A172 (cell line): ENCODE data around the gene WDR76. TPM values are rescaled to one million over a fixed set of nuclear protein-coding genes. Genes with fewer than 3 reads are reported as not detected.
"Not testable (repeated sequence)": the region's sequence is repeated elsewhere in the genome, so short reads cannot be mapped to it uniquely, and the experiment has no call there.

Experiments used
- DNase-seq: peaks from one replicate; pipeline ENCODE4 v3.0.0-alpha.2; 2015; ENCODE audit warnings: low spot score
- total RNA-seq: library from RNA; depleted of rRNA; stranded (reverse); fragments of >200 nt; shearing (Covaris generic); gene quantifications from 2 replicates; pipeline ENCODE4 v1.2.3, GENCODE V29; 2014

The WDR76 gene
- total RNA-seq, 1 experiment from 2014 or later, result 51.1 TPM

DNA sequence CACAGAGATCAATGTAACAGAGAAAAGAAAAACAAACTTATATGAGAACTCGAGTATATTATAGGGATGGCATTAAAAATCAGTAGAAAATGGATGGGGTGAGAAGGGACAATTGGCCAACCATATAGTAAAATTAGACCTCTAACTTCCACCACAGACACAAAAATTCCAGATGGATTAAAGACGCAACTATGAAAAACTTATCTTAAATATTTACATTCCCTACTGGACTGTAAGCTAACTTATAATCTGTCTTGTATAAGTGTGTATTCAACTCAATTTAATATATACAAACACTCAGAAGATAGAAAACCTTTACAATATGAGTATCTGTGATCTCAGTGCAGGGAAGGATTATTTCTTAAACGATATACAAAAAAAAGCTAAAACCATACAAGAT lies 5.3 kb upstream of the WDR76 start:
- DNase-seq, result no peak

DNA sequence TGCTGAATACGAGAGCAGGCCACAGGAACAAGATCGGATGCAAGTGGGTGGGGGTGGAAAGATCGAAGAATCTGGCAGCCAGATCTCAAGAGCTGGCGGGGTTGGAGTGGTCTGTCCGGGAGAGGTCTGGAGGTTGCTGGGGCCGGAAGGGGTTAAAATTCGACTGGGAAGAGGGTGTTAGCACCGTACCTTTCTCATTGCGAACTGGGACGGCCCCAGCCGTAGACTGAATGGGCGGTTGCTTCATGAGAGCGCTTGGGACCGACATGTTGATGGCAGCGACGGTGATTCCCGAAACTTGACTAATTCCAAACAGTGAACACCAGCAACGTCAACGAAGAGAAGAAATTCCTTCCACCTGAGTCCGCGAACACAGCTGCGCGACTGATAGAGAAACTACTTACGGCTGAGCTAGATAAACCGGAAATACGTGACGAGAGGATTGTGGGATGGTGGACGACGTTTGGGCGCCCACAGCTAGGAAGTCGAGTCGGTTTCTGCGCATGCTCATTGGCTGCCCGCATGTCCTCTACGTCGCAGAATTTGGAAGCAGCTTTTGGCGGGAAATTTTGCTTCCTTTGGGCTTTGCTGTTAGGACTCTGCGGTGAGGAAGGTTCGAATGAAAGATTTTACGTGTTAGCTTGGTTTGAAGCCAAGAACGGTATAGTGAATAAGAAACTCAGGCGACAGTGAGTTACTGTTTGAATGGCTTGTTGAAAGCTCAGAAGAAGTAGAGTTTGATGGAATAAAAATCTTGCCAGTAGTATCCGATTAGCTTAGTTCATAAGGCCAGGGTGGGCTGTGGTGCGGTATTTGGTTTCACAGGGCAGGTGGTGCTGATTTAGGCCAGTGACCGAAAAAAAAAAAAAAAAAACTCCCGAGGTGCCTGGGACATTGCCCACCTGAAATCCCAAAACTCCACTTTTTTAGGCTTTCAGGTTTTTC lies 2.2 kb upstream of the WDR76 start, which contains the start of gene MFAP1:
Gene MFAP1 (minus strand): TSS at position 389 of the 945 bp plus-strand sequence. CDS start 121 bp downstream, at position 268.
- peak; percentile 97 for DNase-seq

DNA sequence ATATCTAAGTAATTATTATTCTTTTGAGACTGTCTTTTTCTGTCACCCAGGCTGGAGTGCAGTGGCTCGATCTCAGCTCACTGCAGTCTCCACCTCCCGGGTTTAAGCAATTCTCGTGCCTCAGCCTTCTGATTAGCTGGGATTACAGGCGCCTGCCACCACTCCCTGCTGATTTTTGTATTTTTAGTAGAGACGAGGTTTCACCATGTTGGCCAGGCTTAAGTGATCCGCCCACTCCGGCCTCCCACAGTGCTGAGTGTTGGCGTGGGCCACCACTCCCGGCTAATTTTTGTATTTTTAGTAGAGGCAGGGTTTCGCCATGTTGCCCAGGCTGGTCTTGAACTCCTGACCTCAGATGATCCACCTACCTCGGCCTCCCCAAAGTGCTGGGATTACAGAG lies 1.5 kb upstream of the WDR76 start:
- DNase-seq, result not testable (repeated sequence)

DNA sequence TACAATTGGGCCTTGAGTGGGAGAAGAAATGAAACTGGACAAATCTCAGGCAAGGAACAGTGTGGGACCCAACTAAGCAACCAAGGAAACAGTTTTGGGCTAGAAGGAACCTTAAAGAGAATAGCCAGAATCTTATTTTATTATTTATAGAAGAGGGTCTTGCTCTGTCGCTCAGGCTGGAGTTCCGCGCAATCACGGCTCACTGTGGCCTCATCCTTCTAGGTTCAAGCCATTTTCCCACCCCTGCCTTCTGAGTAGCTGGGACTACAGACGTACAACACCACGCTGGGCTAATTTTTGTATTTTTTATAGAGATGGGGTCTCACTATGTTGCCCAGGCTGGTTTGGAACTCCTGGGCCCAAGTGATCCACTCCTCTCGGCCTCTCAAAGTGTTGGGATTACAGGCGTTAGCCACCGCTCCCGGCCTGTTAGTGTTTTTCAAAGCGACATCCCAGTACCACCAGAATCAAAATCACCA lies 734 bp upstream of the WDR76 start:
- DNase-seq, result no peak

DNA sequence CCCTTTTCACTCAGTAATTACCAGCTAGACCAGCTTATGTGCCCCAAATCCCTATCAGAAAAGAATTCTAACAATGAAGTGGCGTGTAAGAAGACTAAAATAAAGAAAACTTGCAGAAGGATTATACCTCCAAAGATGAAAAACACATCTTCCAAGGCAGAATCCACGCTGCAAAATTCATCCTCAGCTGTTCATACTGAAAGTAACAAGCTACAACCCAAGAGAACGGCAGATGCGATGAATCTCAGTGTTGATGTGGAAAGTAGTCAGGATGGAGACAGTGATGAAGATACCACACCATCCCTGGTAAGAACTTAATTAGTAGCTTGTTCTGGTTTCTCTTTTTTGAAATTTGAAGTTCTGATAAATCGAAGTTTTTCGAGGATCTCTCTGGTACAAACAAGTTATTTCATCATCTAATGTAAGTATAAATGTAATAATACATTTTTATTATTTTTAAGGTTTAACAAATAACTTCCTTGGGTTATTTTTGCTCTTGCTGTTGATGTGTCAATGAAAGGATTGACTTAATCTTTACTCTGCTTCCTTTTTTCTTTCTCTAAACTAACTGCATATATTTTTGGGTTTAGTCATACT lies 1.4 kb downstream of the WDR76 start:
- DNase-seq, result no peak

DNA sequence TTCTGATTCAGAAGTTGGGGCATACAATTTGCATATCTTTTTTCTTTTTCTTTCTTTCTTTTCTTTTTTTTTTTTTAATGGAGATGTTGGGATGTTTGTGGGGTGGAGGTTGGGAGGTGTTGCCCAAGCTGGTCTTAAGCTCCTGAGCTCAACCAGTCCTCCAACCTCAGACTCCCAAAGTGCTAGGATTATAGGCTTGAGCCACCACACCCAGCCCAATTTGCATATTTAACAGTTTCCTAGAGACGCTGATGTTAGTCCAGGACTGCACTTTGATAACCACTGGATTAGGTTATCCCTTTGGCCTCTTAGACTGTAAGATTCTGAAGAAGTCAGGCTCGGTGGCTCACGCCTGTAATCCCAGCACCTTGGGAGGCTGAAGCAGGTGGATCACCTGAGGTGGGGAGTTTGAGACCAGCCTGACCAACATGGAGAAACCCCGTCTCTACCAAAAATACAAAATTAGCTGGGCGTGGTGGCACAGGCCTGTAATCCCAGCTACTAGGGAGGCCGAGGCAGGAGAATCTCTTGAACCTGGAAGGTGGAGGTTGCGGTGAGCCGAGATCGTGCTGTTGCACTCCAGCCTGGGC lies 3.2 kb downstream of the WDR76 start:
- DNase-seq, result not testable (repeated sequence)

DNA sequence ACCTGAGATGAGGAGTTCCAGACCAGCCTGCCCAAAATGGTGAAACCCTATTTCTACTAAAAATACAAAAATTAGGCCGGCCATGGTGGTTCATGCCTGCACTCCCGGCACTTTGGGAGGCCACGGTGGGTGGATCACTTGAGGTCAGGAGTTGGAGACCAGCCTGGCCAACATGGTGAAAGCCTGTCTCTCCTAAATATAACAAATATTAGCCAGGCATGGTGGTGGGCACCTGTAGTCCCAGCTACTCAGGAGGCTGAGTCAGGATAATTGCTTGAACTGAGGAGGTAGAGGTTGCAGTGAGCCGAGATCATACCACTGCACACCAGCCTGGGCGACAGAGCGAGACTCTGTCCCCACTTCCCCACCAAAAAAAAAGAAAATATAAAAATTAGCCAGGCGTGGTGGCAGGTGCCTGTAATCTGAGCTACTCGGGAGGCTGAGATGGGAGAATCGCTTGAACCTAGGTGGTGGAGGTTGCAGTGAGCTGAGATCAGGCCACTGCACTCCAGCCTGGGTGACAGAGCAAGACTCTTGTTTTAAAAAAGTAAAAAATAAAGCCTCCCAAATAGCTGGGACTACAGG lies 4.0 kb downstream of the WDR76 start:
- DNase-seq, result not testable (repeated sequence)

DNA sequence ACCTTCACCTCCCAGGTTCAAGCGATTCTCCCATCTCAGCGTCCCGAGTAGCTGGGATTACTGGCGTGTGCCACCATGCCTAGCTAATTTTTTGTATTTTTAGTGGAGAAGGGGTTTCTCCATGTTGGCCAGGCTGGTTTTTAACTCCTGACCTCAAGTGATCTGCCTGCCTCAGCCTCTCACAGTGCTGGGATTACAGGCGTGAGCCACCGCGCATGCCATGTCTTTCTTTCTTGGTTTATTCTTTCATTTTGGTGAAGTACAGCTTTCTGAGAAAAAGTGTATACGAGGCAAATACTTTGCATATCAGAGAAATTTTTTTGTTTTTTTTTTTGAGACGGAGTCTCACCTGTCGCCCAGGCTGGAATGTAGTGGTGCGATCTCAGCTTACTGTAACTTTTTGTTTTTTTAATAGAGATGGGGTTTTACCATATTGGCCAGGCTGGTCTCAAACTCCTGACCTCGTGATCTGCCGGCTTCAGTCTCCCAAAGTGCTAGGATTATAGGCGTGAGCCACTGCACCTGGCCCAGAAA lies 4.8 kb downstream of the WDR76 start:
- not testable (repeated sequence) for DNase-seq

DNA sequence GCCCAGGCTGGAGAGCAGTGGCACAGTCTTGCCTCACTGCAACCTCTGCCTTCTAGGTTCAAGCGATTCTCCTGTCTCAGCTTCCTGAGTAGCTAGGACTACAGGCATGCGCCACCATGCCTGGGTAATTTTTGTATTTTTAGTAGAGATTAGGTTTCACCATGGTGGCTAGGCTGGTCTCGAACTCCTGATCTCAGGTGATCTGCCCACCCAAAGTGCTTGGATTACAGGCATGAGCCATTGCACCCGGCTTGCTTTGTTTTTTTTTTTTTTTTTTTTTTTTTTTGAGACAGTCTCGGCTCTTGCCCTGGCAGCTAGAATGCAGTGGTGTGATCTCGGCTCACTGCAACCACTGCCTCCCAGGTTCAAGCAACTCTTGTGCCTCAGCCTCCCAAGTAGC lies 5.7 kb downstream of the WDR76 start:
- not testable (repeated sequence) for DNase-seq

DNA sequence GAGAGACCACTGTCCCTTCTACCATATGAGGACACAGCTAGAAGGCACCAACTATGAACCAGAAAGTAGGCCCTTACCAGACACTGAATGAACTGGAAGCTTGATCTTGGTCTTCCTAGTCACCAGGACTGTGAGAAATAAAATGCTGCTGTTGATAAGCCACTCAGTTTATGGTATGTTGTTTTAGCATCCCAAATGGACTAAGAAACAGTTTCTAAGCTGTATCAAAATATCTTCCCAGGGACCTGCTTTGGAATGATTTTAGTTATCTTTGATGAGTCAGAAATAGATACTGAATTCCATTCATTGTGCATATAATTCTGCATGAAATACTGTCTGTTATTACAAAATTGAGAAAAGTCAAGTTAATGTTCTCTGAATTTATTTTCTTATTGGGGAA lies 18.6 kb downstream of the WDR76 start:
- no peak for DNase-seq

DNA sequence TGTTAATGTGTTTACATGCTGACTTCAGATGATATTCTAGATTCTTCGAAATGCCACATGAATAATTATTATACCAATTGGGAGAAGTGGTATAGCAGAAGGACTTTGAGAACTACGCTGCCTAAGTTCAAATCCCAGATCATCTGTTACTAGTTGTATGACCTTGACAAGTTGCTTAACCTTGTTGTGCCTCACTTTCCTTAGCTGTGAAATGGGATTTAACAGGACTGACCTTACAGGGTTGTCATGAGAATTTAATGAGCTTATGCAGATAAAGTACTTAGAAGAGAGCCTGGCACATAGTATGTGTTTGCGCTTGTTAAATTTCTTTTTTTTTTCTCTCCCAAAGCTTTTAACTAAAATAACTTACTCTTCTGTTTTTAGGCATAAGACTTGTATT lies 24.4 kb downstream of the WDR76 start:
- no peak for DNase-seq

DNA sequence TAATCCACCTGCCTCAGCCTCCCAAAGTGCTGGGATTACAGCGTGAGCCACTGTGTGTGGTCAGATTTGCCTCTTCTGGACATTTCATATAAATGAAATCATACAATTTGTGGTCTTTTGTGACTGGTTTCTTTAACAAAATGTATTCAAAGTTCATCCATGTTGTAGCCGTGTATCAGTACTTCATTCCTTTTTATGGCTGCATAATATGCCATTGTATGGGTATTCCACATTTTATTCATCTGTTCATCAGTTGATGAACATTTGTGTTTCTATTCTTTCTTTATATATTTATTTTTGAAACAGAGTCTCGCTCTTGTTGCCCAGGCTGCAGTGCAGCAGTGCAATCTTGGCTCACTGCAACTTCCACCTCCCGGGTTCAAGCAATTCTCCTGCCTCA lies 25.8 kb downstream of the WDR76 start:
- no peak for DNase-seq

DNA sequence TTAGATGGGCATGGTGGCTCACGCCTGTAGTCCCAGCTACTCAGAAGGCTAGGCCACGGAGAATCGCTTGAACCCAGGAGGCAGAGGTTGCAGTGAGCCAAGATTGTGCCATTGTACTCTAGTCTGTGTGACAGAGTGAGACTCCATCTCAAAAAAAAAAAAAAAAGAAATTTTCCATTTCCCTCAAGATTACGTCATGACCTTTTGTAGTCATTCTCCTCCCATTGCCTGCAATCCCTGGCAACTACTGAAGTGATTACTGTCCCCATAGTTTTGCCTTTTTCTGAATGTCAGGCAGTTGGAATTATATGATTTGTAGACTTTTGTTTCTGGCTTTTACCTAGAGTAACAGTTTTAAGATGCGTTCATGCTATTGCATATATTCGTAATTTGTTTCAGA lies 28.0 kb downstream of the WDR76 start:
- no peak for DNase-seq

DNA sequence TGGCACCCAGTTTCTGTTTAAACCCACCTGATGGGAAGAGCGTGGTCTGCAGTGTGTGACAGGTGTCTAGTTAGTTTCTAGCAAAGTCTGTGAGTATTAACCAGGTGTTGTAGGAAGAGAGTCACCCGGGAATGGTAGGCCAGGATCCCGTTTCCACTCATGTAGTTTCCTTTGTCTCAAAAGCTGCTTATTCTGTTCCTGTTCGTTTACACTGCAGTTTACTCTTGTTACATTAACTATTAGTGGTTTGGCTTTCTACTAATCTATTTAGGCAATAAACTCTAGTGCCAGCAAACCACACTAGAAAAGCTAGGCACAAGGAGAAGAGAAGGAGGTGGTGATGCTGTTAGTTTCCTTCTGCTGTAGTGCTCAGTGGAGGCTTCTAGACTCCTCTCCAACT lies 32.7 kb downstream of the WDR76 start:
- no peak for DNase-seq

DNA sequence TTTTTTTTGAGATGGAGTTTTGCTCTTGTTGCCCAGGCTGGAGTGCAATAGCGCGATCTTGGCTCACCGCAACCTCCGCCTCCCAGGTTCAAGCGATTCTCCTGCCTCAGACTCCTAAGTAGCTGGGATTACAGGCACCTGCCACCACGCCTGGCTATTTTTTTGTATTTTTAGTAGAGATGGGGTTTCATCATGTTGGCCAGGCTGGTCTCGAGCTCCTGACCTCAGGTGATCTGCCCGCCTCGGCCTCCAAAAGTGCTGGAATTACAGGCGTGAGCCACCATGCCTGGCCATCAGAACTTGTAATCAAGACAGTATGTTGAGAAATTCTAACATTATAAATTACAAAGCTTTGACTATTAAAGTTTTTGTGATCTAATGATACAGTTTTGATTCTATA lies 39.8 kb downstream of the WDR76 start:
- not testable (repeated sequence) for DNase-seq

DNA sequence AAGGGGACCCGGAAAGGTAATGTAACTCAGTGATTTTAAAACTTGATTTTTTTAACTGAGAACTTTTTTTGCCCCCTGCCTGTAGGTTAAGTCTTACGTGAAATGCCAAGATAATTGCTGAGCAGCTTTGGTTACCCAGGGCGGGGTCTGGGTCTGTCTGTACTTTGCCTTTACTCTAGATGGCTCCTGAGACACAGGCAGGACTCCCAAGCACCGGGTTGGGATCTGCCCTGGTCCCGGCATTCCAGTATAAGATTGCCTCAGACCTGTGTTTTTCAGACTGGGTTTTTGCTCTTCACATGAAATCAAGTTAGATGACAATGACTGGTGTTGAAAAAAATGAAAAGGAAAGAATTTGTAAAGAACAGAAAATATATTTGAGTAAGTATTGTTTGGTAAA lies 40.3 kb downstream of the WDR76 start:
- no peak for DNase-seq

DNA sequence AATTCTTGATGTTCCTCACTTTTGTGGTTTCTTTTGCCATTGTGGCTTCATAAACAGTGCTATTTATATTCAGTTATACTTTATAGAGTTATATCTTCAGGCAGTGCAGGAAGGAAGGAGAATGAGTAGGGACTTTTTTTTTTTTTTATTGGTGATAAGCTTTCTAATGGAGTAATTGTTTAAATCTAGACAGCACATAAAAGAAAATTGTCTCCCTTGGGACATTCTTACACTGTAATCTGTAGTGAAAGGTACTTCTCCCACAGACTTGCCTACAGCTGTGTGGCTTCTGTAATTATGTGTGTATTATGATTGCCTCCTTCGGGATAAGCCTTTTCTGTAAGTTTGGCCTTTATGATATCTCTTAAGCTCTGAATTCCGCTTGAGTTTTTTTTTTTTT lies 41.6 kb downstream of the WDR76 start:
- no peak for DNase-seq

DNA sequence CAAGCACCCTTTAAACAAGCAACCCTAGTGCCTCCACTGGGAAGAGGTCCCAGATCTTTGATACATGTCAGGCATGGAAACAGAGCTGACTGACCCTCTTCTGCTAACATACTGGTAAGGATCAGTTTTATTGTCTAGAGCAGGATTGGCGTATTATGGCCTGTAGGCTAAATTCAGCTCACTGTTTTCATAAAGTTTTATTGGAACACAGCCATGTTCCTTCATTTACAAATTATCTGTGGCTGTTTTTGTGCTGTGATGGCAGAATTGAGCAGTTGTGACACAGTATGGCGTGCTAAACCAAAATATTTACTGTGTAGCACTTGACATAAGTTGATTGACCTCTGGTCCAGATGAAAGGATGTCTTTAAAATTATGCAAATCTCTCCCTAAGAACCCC lies 45.0 kb downstream of the WDR76 start:
- DNase-seq, result no peak

DNA sequence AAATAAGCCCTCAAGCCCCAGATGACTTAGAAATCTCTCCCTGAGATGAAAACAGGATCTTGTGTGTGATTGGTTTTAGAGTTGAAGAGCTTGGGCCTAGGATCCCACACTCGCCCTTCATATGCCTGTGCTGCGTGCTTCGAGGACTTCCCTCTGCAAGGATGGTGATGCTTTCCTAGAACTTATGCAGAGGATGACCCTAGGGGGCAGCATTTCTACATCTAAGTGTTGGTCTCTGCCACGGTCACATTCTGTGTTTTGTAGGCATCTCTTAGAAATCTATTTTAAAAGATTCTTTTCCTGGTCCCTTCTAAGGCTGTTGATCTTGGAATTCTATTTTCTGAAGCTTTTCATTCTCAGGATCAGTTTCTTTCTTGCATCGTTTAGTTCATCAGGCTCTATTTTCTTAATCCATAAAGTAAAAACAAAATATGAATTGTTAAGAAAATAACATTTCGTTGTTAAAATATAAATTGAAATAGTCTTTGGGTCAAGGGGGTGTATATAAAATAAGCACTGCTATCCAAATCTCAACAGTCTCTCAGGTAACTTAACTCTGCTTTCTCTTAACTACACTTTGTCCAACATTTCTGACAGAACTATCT lies 45.7 kb downstream of the WDR76 start:
- DNase-seq, result peak; percentile 50

DNA sequence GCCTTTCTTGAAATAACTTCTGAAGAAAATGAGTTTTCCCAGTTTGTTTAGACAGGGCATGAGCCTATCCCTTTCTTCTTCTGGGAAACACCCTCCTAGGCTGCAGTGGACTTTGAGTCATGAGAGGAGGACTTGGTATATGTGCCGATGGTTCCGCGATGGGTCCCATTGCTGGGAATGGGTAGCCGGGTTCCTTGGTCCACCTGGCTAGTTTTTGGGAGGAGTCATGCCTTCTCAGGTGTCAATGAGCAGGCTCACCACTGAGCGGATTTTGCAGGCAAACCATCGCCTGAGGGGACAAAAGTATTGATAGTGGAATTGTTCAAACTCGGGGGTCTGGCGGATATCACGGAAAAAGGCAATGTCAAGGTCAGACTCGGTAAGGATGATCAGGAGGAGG lies 46.8 kb downstream of the WDR76 start:
- no peak for DNase-seq

DNA sequence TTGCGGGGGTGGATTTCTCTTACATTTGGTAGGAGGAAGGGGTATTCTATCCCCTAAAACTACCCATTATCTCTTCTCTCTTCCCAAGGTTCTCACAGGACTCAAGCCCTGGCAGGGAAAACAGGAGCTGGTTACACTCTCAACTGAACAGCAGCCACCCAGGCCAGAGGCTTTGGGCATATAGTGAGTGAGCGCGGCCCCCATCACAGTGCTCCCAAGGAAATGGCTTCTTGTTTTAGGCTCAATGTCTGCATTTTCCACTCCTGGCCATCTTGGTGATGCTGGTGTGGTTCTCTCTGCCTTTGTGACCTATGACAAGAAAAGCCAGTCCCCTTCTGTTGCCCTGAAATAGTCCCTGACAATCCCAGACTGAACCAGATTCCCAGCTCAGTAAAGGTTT lies 50.1 kb downstream of the WDR76 start:
- DNase-seq, result no peak

DNA sequence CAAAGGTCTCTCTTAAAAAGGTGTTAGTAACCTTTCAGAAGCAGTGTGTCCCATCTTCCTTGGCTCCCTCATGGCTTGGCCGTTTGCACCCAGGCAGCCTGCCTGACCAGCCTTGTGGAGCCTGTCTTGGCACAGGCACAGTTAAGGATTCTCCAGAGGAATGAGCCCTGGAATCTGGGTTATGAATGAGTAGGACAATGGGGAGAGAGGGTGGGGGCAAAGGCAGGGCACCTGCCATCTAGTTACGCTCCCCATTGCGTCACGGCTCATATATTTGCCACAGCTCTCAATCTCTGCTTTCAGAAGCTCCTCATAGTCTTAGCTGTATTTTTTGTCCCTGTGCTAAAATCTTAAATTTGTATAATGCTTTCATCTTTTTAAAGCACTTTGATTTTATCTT lies 50.6 kb downstream of the WDR76 start:
- DNase-seq, result no peak
